ENCODE data around the gene ALPL. TPM values are rescaled to one million over a fixed set of nuclear protein-coding genes. Genes with fewer than 3 reads are reported as not detected.

Gene ALPL
- total RNA-seq, 1 donor from 2014 or later: 6.6 TPM

GRCh38 chr1:21511579-21512522, 2.6 kb downstream of the ALPL start:
- DNase-seq (ENCODE audit: extremely low spot score in 2 of 2): no peak
- peaks cover 14% of the 10 kb centered on the region for H3K4me1 ChIP-seq
- no peak overlapping the region for H3K4me3 ChIP-seq
- H3K36me3 ChIP-seq: no peaks in the 10 kb centered on the region
- TF ChIP-seq POLR2A (IDR thresholded peaks at IDR 0.05) (no peak), POLR2AphosphoS5 (IDR thresholded peaks at IDR 0.05; ENCODE audit: insufficient read depth in 1 of 2, low read depth in 1 of 2) (no peak), CTCF (IDR thresholded peaks at IDR 0.05) (no peak)
- no peaks in the 10 kb centered on the region for H3K27me3 ChIP-seq
- no peaks in the 10 kb centered on the region for H3K9me3 ChIP-seq
- intact Hi-C loops (cut with DNase I): no loop called here
- H3K27ac ChIP-seq: no peak overlapping the region

GRCh38 chr1:21514245-21514644, 5.0 kb downstream of the ALPL start:
- Histone ChIP-seq H3K27ac (no peak overlapping the region), H3K27me3 (no peaks in the 10 kb centered on the region), H3K9me3 (no peaks in the 10 kb centered on the region), H3K36me3 (no peaks in the 10 kb centered on the region), H3K4me1 (peaks cover 6% of the 10 kb centered on the region), H3K4me3 (no peak overlapping the region)
- DNase-seq (ENCODE audit: extremely low spot score in 2 of 2): no peak
- TF ChIP-seq POLR2AphosphoS5 (IDR thresholded peaks at IDR 0.05; ENCODE audit: insufficient read depth in 1 of 2, low read depth in 1 of 2) (no peak), CTCF (IDR thresholded peaks at IDR 0.05) (no peak), POLR2A (IDR thresholded peaks at IDR 0.05) (no peak)
- intact Hi-C loops (cut with DNase I): no loop called here

- no peak overlapping the region for H3K27ac ChIP-seq
- H3K4me1 ChIP-seq: no peaks in the 10 kb centered on the region
- H3K4me3 ChIP-seq: no peak overlapping the region
- H3K27me3 ChIP-seq: no peaks in the 10 kb centered on the region
- DNase-seq (ENCODE audit: extremely low spot score in 2 of 2): no peak
- TF ChIP-seq POLR2A (IDR thresholded peaks at IDR 0.05) (no peak), CTCF (IDR thresholded peaks at IDR 0.05) (no peak), POLR2AphosphoS5 (IDR thresholded peaks at IDR 0.05; ENCODE audit: insufficient read depth in 1 of 2, low read depth in 1 of 2) (no peak)
- intact Hi-C loops (cut with DNase I): no loop called here
- no peaks in the 10 kb centered on the region for H3K9me3 ChIP-seq
- no peaks in the 10 kb centered on the region for H3K36me3 ChIP-seq
These were observed 8.0 kb downstream of the ALPL start for GRCh38 chr1:21517161-21517589.

- TF ChIP-seq POLR2AphosphoS5 (IDR thresholded peaks at IDR 0.05; ENCODE audit: insufficient read depth in 1 of 2, low read depth in 1 of 2) (no peak), CTCF (IDR thresholded peaks at IDR 0.05) (no peak), POLR2A (IDR thresholded peaks at IDR 0.05) (no peak)
- Histone ChIP-seq H3K27me3 (no peaks in the 10 kb centered on the region), H3K4me1 (no peaks in the 10 kb centered on the region), H3K27ac (no peak overlapping the region), H3K36me3 (no peaks in the 10 kb centered on the region), H3K4me3 (no peak overlapping the region), H3K9me3 (no peaks in the 10 kb centered on the region)
- intact Hi-C loops (cut with DNase I): no loop called here
- DNase-seq (ENCODE audit: extremely low spot score in 2 of 2): no peak
These were observed 8.6 kb downstream of the ALPL start for GRCh38 chr1:21517660-21518480.
